Measurements from ENCODE around the gene ZNF25. TPM values are rescaled to one million over a fixed set of nuclear protein-coding genes. Genes with fewer than 3 reads are reported as not detected.

Gene ZNF25
- total and polyA plus RNA-seq, 9 donors, result 10.8 to 22.5 (median 17.2) TPM

DNA sequence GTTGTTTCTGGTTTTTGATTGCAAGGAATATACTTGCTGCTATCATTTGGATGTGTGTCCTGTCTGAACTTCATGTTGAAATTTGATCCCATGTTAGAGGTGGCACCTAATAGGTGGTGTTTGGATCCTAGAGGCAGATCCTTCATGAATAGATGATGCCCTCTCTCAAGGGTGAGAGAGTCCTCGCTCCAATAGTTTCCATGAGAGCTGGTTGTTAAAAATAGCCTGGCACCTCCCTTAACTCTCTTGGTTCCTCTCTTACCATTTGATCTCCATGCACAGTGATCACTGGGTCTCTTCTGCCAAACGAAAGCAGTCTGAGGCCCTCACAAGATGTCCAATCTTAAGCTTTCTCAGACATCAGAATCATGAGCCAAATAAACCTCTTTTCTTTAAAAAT, 70.1 kb downstream of the ZNF25 start:
- DNase-seq, result no peak
- TF ChIP-seq CTCF (IDR thresholded peaks at IDR 0.05) (no peak), EP300 (IDR thresholded peaks at IDR 0.05) (no peak), POLR2A (IDR thresholded peaks at IDR 0.05) (no peak)
- H3K9me3 ChIP-seq, result no peaks in the 10 kb centered on the region
- no peaks in the 10 kb centered on the region for H3K27me3 ChIP-seq
- WGBS, 3 donors, result 33 to 40% (median 35%) methylated on average over 2 of the region's 2 CpGs
- H3K4me3 ChIP-seq, result no peak overlapping the region
- H3K36me3 ChIP-seq, result no peaks in the 10 kb centered on the region
- H3K27ac ChIP-seq, result no peak overlapping the region
- H3K4me1 ChIP-seq (ENCODE audit: insufficient read depth), result no peaks in the 10 kb centered on the region
- intact Hi-C loops (cut with DNase I), result no loop called here

Small RNA genes within 50 kb of the gene (small RNA-seq; reads per million reads assigned to genes)
- not detected for gene RF00019

Other genes with a start within 250 kb of the ZNF25 start
- 10 to 100 TPM; 13.6 to 19.9 (median 17.5) TPM for gene ZNF248, start 119.0 kb downstream of the ZNF25 start, total RNA-seq
- 10 to 100 TPM in 1 of 2 donors, 1 to 10 TPM in 1; 9.1 to 18.3 TPM for gene ZNF248, start 119.0 kb downstream of the ZNF25 start, polyA plus RNA-seq
- 10 to 100 TPM; 24.5 to 36.3 (median 29.1) TPM for gene ZNF33A, start 34.0 kb upstream of the ZNF25 start, total RNA-seq
- gene ZNF33A, start 34.0 kb upstream of the ZNF25 start, polyA plus RNA-seq, result 10 to 100 TPM; 13.4 to 19.3 TPM
- gene ZNF37A, start 117.7 kb upstream of the ZNF25 start, total RNA-seq, result 10 to 100 TPM; 17.9 to 26.8 (median 21.6) TPM
- gene ZNF37A, start 117.7 kb upstream of the ZNF25 start, polyA plus RNA-seq, result 10 to 100 TPM in 1 of 2 donors, 1 to 10 TPM in 1; 7.5 to 12.9 TPM